Fibroblast of lung (primary cell): Measurements from ENCODE around the gene RBP2. TPM values are rescaled to one million over a fixed set of nuclear protein-coding genes. Genes with fewer than 3 reads are reported as not detected.

Experiments
- DNase-seq, 2 donors: peaks; one replicate each; pipeline versions ENCODE4 v3.0.0 to v3.0.0-alpha.2; 2010; ENCODE audit warnings: low read depth in 2 of 2
- H2AFZ ChIP-seq: 2 replicates; pipeline ENCODE4 v1.5.1; 2012; ENCODE audit warnings: low read length, control low read depth, inconsistent platforms
- H3K27ac ChIP-seq: 2 replicates; pipeline ENCODE4 v1.5.1; 2011; ENCODE audit warnings: low read length, control low read depth; ENCODE audit not compliant: insufficient read depth
- H3K27me3 ChIP-seq: 2 replicates; pipeline ENCODE4 v1.5.1; 2011; ENCODE audit warnings: mild to moderate bottlenecking, low read length; ENCODE audit not compliant: control insufficient read depth, insufficient read depth
- H3K36me3 ChIP-seq: 2 replicates; pipeline ENCODE4 v1.5.1; 2011; ENCODE audit warnings: low read length; ENCODE audit not compliant: control insufficient read depth, insufficient read depth
- H3K4me1 ChIP-seq: 2 replicates; pipeline ENCODE4 v1.5.1; 2011; ENCODE audit warnings: low read length; ENCODE audit not compliant: control insufficient read depth, insufficient read depth; ENCODE audit errors: extremely low read depth
- H3K4me2 ChIP-seq: 2 replicates; pipeline ENCODE4 v1.5.1; 2011; ENCODE audit warnings: low read length, control low read depth; ENCODE audit not compliant: insufficient read depth; ENCODE audit errors: extremely low read depth
- H3K4me3 ChIP-seq, 4 experiments: fragments of 200-600 bp in 1 of 4; sonication (generic) in 1 of 4; replicated peaks in 1 of 4; 2 replicates each; pipeline ENCODE4 v1.5.1; 2011 to 2016; ENCODE audit warnings: low read length in 4 of 4, low read depth in 3 of 4, mild to moderate bottlenecking in 3 of 4, control low read depth in 2 of 4, inconsistent platforms in 1 of 4, mixed read lengths in 1 of 4; ENCODE audit not compliant: insufficient read depth in 1 of 4; ENCODE audit errors: control extremely low read depth in 1 of 4
- H3K79me2 ChIP-seq: 2 replicates; pipeline ENCODE4 v1.5.1; 2012; ENCODE audit warnings: mild to moderate bottlenecking, low read length, inconsistent platforms; ENCODE audit not compliant: control insufficient read depth, insufficient read depth
- H3K9ac ChIP-seq: 2 replicates; pipeline ENCODE4 v1.5.1; 2011; ENCODE audit warnings: mild to moderate bottlenecking, low read length, control low read depth; ENCODE audit not compliant: insufficient read depth
- H3K9me3 ChIP-seq: 2 replicates; pipeline ENCODE4 v1.5.1; 2012; ENCODE audit warnings: low read depth, low read length; ENCODE audit not compliant: control insufficient read depth, insufficient read depth
- H4K20me1 ChIP-seq: 2 replicates; pipeline ENCODE4 v1.5.1; 2011; ENCODE audit warnings: low read length; ENCODE audit not compliant: control insufficient read depth, insufficient read depth; ENCODE audit errors: extremely low read depth
- EZH2 ChIP-seq: IDR thresholded peaks from 2 replicates; pipeline ENCODE4 v1.5.1; 2012; ENCODE audit warnings: low read length, control low read depth, mild to moderate bottlenecking; ENCODE audit errors: missing control alignments
- polyA plus RNA-seq, 2 donors: library from polyadenylated mRNA; depleted of rRNA in 1 of 2; stranded (reverse) in 1 of 2; unstranded in 1 of 2; fragments of >200 nt; gene quantifications; 2 replicates each; pipeline ENCODE4 v1.2.1, GENCODE V29; 2011 to 2012; ENCODE audit warnings: missing spikeins in 1 of 2
- total RNA-seq: library from RNA; depleted of rRNA; stranded (reverse); fragments of >200 nt; gene quantifications from 2 replicates; pipeline ENCODE4 v1.2.1, GENCODE V29; 2014
- TF ChIP-seq, protein P1 (sequence below), 2 donors: IDR thresholded peaks in 1 of 2; conservative IDR thresholded peaks in 1 of 2; 1 replicate in 1 of 2; 2 replicates in 1 of 2; pipeline ENCODE4 v1.5.1; 2011 to 2012; ENCODE audit warnings: low read length in 2 of 2, control low read depth in 1 of 2, inconsistent platforms in 1 of 2, low read depth in 1 of 2, mild to moderate bottlenecking in 1 of 2

The RBP2 gene
- total and polyA plus RNA-seq, 2 donors (not counting 1 experiment from before 2014, with no cell fraction given): not detected

DNA sequence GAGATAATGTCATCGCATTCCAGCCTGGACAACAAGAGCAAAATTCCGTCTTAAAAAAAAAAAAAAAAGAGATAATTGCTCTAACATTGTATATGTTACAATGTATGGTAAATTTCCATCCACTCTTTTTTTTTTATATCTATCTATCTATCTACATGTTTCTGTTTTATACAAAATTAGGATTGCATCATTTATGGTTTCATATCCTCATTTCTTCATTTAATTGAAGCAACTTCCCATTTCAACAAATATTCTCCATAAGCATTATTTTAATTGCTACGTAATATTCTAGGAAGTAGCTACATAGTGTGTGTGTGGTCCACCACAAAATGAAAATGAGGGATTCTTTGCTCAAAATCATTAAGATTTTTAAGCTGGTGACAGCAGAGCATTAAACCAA, 44.8 kb upstream of the RBP2 start:
- H3K79me2 ChIP-seq: no peaks in the 10 kb centered on the region
- no peaks in the 10 kb centered on the region for H4K20me1 ChIP-seq

DNA sequence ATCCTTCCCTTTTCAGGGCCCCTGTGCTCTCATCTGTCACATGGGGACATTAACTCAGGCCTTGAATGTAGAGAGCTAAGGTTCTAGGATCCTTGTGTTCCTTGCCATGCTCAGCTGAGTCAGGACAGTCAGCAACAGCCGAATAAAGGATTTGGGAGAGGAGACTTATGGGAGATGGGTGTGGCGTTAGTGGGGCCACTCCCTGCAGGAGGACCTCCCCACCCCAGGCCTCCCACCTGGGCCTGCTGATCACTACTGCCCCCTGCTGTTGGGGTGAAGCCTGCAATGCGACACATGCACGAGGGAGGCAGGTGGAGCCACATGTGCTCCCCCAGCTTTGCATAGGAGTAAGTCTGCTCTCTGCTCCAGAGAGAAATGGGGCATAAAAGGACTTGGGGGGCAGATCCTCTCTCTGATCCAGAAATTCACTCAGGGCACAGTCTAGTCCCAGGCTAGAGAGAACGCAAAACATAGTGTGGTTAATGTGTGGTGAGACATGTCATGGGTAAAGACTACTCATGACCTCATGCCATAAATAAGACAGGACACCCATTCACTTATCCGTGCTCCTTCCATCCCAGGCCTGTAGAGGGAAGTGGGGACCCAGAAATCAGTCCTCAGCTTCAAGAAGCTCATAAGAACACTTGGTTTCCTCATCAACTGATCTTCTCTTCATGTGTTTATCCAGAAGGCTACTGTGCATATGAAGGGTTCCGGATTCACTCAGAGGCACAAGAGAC, 43.9 kb upstream of the RBP2 start:
- no peak for TF ChIP-seq EZH2
- TF ChIP-seq, protein P1, sequence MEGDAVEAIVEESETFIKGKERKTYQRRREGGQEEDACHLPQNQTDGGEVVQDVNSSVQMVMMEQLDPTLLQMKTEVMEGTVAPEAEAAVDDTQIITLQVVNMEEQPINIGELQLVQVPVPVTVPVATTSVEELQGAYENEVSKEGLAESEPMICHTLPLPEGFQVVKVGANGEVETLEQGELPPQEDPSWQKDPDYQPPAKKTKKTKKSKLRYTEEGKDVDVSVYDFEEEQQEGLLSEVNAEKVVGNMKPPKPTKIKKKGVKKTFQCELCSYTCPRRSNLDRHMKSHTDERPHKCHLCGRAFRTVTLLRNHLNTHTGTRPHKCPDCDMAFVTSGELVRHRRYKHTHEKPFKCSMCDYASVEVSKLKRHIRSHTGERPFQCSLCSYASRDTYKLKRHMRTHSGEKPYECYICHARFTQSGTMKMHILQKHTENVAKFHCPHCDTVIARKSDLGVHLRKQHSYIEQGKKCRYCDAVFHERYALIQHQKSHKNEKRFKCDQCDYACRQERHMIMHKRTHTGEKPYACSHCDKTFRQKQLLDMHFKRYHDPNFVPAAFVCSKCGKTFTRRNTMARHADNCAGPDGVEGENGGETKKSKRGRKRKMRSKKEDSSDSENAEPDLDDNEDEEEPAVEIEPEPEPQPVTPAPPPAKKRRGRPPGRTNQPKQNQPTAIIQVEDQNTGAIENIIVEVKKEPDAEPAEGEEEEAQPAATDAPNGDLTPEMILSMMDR (conservative IDR thresholded peaks at IDR 0.05 in 1 of 2, IDR thresholded peaks at IDR 0.05 in 1 of 2; ENCODE audit: low read depth in 1 of 2, low read length in 2 of 2): peak; percentile 31 to 49

More for the DNA sequence above, 44.8 kb upstream of the RBP2 start:
- TF ChIP-seq EZH2: no peak
- TF ChIP-seq, protein P1 (conservative IDR thresholded peaks at IDR 0.05 in 1 of 2, IDR thresholded peaks at IDR 0.05 in 1 of 2; ENCODE audit: low read depth in 1 of 2, low read length in 2 of 2): no peak
- Histone ChIP-seq H3K27me3 (no peaks in the 10 kb centered on the region), H3K9ac (no peak overlapping the region), H3K27ac (no peak overlapping the region), H3K4me1 (no peaks in the 10 kb centered on the region), H2AFZ (no peak overlapping the region), H3K9me3 (no peaks in the 10 kb centered on the region), H3K36me3 (no peaks in the 10 kb centered on the region), H3K4me3 (no peak overlapping the region), H3K4me2 (no peak overlapping the region)
- no peak for DNase-seq

DNA sequence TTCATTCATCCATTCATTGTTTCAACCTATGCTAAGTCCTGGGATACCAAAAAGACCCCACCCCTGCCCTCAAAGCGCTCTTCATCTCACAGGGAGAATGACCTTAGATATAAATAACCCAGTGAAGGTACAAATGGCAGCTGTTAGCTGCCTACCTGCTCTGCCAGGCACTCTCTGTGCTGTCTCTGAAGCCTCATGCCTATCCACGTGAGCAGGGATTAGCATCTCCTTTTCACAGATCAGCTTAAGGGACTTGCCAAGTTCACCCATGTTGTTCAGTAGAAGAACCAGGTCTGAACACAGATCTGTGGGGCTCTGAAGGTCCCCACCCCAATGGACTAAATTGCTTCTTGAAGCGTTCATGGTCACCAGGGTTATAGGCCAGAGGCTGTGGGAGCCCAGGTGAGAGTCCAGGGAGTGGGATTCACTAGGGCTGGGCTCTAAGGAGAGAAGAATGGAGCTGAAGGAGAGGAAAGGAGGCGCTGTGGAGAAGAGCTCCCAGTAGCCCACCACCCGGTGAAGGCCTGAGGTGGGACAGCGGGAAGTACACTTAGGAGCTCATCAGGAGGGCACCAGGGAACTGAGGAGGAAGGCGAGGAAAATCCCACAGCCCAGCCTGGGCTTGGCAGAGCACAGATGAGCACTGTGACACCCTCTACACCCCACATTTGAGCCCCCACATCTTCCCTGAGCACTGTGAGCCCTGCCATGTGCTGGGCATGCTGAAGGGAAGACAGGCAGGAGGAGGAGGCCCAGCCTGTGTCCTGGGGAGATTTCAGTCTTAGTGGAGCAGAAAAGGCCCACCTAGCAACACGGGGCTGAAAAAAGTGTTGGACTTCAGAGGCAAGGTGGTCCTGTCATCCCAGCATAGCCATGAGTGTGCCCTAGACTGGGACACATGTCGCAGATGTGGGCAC, 42.9 kb upstream of the RBP2 start:
- H3K27ac ChIP-seq: no peak overlapping the region
- H4K20me1 ChIP-seq: no peaks in the 10 kb centered on the region
- H3K9me3 ChIP-seq: no peaks in the 10 kb centered on the region
- DNase-seq: no peak
- TF ChIP-seq, protein P1 (conservative IDR thresholded peaks at IDR 0.05 in 1 of 2, IDR thresholded peaks at IDR 0.05 in 1 of 2; ENCODE audit: low read depth in 1 of 2, low read length in 2 of 2): no peak
- TF ChIP-seq EZH2: no peak
- no peak overlapping the region for H3K9ac ChIP-seq
- H3K27me3 ChIP-seq: no peaks in the 10 kb centered on the region
- H2AFZ ChIP-seq: no peak overlapping the region
- no peaks in the 10 kb centered on the region for H3K4me1 ChIP-seq
- no peaks in the 10 kb centered on the region for H3K79me2 ChIP-seq
- H3K4me2 ChIP-seq: no peak overlapping the region
- H3K36me3 ChIP-seq: no peaks in the 10 kb centered on the region
- H3K4me3 ChIP-seq: no peak overlapping the region

More for the DNA sequence above, 43.9 kb upstream of the RBP2 start:
- Histone ChIP-seq H3K9me3 (no peaks in the 10 kb centered on the region), H3K9ac (no peak overlapping the region), H3K36me3 (no peaks in the 10 kb centered on the region), H3K27ac (no peak overlapping the region), H3K79me2 (no peaks in the 10 kb centered on the region), H3K4me1 (no peaks in the 10 kb centered on the region), H4K20me1 (no peaks in the 10 kb centered on the region), H3K27me3 (no peaks in the 10 kb centered on the region), H3K4me2 (no peak overlapping the region), H3K4me3 (no peak overlapping the region), H2AFZ (no peak overlapping the region)
- DNase-seq: peak; percentile 34 to 64
